ENCODE data around the gene IL22RA1.

Gene IL22RA1, protein sequence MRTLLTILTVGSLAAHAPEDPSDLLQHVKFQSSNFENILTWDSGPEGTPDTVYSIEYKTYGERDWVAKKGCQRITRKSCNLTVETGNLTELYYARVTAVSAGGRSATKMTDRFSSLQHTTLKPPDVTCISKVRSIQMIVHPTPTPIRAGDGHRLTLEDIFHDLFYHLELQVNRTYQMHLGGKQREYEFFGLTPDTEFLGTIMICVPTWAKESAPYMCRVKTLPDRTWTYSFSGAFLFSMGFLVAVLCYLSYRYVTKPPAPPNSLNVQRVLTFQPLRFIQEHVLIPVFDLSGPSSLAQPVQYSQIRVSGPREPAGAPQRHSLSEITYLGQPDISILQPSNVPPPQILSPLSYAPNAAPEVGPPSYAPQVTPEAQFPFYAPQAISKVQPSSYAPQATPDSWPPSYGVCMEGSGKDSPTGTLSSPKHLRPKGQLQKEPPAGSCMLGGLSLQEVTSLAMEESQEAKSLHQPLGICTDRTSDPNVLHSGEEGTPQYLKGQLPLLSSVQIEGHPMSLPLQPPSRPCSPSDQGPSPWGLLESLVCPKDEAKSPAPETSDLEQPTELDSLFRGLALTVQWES

DNA sequence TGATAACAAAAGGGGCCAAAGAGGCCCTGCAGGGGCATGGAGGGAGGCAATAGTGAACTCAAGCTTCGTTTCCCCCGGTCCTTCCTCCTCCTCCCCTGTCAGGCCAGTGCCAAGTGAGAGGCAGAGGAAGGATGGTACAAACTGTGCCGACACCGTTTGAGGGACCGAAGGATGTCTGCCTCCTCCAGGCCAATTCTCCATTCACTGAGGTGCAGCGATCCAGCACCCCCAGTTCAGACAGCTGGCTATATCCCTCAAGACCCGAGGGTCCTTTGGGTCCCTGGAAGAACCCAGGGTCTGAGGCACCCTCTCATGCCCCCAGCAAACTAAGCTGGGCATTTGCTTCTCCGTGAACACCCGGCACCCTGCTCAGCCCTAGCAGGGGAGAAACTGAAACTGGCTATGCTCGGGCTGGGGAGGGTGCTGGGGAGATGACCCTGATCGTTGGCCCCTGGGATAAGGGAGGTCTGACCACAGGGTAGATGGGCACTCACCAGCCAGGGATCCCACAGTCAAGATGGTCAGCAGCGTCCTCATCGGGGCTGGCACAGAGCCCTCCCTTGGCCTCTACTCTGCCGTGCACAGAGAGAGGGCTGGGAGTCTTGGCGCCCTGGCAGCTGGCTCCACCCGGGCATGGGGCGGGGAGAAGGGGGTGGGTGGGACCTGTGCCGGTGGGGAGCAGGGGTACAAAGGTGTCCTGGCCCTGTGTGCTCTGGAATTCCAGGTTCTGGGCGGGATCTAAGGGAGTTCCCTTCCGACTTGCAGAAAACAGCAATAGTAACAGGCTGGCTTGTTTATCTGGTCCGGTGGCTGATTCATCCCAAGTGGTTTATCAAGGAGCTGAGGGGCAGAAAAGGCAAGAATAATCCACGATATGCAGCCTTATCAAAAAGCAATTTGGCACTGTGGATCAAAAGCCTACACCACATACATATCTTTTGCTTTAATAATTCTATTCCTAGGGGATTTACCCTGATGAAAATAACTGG is at the start of gene IL22RA1:
Gene IL22RA1, minus strand, starts transcription at position 595 of the 989 bp plus-strand sequence. Its CDS starts 58 bp downstream, at position 537.
- Mint-ChIP-seq H3K4me1 (peaks cover 6% of the 10 kb centered on the region), H3K27me3 (peaks cover 65% of the 10 kb centered on the region), H3K4me3 (no peak within 1 kb of the TSS), H3K27ac (ENCODE audit: low read depth) (no peak within 1 kb of the TSS), H3K9me3 (no peaks in the 10 kb centered on the region), H3K36me3 (ENCODE audit: insufficient read depth) (no peaks in the 10 kb centered on the region)
- no peak for DNase-seq (ENCODE audit: low spot score in 2 of 2)
- ATAC-seq (replicated peaks; ENCODE audit: extremely low read depth, poor library complexity, severe bottlenecking) = no peak

DNA sequence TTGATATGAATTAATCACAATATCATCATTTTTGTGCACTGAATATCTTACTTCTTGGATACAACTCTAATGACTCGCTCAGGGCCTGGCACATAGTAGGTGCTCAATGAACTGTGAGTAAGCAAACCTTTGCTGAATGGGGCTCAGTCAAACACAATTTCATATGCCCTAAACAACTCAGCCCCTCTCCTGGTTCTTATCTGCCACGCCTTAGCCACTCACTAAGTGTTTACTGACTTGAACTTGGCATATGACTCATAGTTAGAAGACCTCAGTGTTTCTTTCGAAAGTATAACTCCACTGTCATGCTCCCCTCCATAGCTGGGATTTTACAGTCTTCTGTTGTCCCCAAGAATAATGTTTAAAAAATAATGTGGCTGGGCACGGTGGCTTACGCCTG is 48.9 kb upstream of the IL22RA1 start:
- Mint-ChIP-seq H3K27me3 (no peaks in the 10 kb centered on the region), H3K9me3 (no peaks in the 10 kb centered on the region), H3K4me3 (no peak overlapping the region), H3K27ac (ENCODE audit: low read depth) (peak overlapping the region; percentile 88), H3K4me1 (peaks cover 52% of the 10 kb centered on the region), H3K36me3 (ENCODE audit: insufficient read depth) (peaks cover 9% of the 10 kb centered on the region)
- no peak for DNase-seq (ENCODE audit: low spot score in 2 of 2)
- peak; percentile 48 for ATAC-seq (replicated peaks; ENCODE audit: extremely low read depth, poor library complexity, severe bottlenecking)

DNA sequence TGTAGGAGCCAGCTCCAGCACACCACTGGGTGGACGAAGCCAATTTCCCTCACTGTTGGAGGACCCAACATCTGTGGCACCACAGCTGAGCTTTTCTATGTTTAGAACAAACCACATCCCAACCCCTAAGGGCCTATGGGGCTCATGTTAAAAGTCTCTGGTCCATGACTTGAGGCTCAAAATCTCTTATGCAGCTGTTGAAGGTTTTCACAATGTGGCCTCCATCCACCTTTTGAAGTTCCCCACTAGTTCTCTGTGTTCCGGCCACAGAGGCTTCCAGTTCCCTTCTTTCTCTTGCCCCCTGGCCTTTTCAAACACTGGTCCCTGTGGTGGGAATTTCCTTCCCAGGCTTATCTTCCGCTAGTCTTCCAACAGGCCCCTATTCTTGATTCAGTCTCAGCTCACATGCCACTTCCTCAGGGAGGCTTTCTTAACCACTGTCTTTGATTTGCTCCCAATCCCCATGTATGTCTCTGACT is 48.1 kb upstream of the IL22RA1 start:
- Mint-ChIP-seq H3K4me1 (peaks cover 59% of the 10 kb centered on the region), H3K4me3 (no peak overlapping the region), H3K9me3 (no peaks in the 10 kb centered on the region), H3K27ac (ENCODE audit: low read depth) (peak overlapping the region; percentile 88), H3K27me3 (no peaks in the 10 kb centered on the region), H3K36me3 (ENCODE audit: insufficient read depth) (peaks cover 8% of the 10 kb centered on the region)
- no peak for ATAC-seq (replicated peaks; ENCODE audit: extremely low read depth, poor library complexity, severe bottlenecking)
- no peak for DNase-seq (ENCODE audit: low spot score in 2 of 2)

DNA sequence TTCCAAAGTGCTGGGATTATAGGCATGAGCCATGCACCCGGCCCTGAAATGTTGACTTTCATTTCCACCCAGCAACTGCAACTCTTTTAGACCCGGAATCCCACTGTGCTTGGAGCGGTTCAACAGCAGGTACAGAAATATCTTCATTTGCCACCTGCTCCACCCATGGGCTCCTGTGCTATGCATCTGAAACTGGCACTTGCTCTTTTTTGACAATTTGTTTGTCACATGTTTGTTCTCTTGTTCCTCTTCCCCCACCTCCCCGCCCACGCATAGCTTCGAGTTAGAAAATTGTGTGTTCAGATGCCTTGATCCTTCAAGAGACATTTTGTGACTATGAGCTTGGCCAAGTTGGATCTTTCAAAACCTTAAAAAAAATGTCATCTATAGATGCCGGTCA is 46.6 kb upstream of the IL22RA1 start:
- ATAC-seq (replicated peaks; ENCODE audit: extremely low read depth, poor library complexity, severe bottlenecking) (no peak), DNase-seq (ENCODE audit: low spot score in 2 of 2) (no peak)
- H3K4me3 Mint-ChIP-seq = peak overlapping the region; percentile 89
- no peaks in the 10 kb centered on the region for H3K9me3 Mint-ChIP-seq
- H3K27me3 Mint-ChIP-seq = no peaks in the 10 kb centered on the region
- H3K4me1 Mint-ChIP-seq = peaks cover 66% of the 10 kb centered on the region
- peaks cover 8% of the 10 kb centered on the region for H3K36me3 Mint-ChIP-seq (ENCODE audit: insufficient read depth)
- peak overlapping the region; percentile 76 for H3K27ac Mint-ChIP-seq (ENCODE audit: low read depth)

DNA sequence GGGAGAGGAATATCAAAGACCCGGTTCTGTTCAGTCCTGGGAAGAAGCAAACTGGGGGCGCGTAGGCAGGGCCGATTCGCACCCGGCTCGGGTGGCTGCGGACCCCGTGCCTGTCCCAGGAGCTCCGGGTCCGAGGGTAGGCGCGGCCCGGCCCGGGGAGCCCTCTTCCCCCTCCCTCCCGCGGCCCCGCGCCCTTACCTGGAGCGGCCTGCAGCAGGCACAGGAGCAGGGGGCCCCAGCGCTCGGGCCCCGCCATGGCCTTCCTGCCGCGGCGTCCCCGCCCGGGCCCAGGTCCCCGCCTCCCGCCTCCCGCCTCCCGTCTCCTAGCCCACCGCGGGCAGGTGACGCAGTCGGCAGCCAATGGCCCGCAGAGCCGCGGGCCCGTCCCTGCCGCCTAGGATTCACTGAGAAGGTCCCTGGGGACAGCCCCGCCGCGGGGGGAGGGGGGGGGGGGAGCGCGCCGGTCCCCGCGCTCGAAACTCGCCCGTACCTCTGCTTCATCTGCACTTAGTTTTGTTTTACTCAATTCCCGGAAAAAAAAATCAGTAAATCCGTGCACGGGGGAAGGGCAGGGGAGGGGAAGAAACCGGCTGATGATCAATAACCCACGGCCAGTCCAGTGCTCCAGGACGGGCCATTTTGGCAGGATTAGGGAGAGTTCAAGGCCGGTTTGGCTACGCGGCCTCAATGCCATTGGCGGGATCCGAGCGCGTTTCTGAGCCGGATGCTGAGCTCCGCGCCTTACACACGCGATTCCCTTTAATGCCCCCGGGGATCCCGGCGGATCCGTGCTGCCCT is 44.3 kb upstream of the IL22RA1 start, which contains the start of gene IFNLR1:
Gene IFNLR1, minus strand, starts transcription at position 297 of the 798 bp plus-strand sequence. Its CDS starts 41 bp downstream, at position 256.
- Mint-ChIP-seq H3K4me1 (peaks cover 64% of the 10 kb centered on the region), H3K9me3 (no peaks in the 10 kb centered on the region)

DNA sequence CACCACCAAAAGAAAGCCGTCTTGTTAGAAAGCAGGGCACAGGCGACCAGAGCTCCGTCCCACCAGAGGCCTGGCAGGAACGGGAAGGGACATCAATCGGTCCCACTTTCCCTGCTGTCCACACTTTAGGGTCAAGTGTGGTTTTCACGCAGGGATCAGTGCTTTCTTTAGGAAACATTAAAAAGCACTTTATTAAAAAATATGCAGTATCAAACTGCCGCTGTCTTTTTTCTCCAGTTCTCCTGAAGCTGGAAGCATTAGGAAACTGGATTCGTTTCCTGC is 43.7 kb upstream of the IL22RA1 start:
- peaks cover 2% of the 10 kb centered on the region for H3K36me3 Mint-ChIP-seq (ENCODE audit: insufficient read depth)
- peaks cover 59% of the 10 kb centered on the region for H3K4me1 Mint-ChIP-seq
- DNase-seq (ENCODE audit: low spot score in 2 of 2) (no peak), ATAC-seq (replicated peaks; ENCODE audit: extremely low read depth, poor library complexity, severe bottlenecking) (no peak)
- H3K9me3 Mint-ChIP-seq = no peaks in the 10 kb centered on the region
- no peaks in the 10 kb centered on the region for H3K27me3 Mint-ChIP-seq
- peak overlapping the region; percentile 89 for H3K4me3 Mint-ChIP-seq
- peak overlapping the region; percentile 83 for H3K27ac Mint-ChIP-seq (ENCODE audit: low read depth)

More for the DNA sequence above, 44.3 kb upstream of the IL22RA1 start, which contains the start of gene IFNLR1:
- Mint-ChIP-seq H3K36me3 (ENCODE audit: insufficient read depth) (peaks cover 4% of the 10 kb centered on the region), H3K4me3 (peak within 1 kb of the TSS; percentile 89), H3K27me3 (no peaks in the 10 kb centered on the region), H3K27ac (ENCODE audit: low read depth) (peak within 1 kb of the TSS; percentile 83)
- DNase-seq (ENCODE audit: low spot score in 2 of 2) (peak; percentile 22 to 38), ATAC-seq (replicated peaks; ENCODE audit: extremely low read depth, poor library complexity, severe bottlenecking) (peak; percentile 67)

DNA sequence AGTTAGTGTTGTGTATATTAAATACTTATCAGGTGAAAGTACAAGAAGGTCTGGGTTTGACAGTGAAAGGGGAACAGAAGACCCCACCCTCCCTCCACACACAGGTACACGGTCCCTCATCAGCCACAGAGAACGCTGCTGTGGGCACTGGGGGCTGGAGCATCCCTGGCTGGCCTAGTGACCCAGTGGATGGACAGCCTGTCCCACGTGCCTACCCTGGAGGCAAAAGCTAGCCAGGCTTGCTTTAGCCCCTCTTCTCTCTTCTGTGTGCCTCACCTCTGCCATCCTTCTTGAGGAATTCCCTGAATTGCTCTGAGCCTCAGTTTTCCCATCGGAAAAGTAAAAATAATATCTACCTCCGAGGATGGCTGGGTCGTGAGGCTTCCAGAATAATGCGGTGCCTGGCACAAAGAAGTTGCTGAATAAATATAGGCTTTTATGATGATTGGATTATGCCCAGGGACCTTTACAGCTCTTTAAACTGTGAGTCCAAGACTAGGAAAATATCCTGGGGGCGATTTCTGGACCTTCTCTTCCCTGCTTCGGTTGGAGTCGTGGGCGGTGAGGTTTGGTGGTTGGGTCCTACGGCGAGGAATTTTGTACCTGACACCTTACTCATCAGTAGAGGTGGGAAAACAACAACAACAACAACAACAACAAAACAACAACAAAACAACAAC is 43.2 kb upstream of the IL22RA1 start:
- H3K27me3 Mint-ChIP-seq = no peaks in the 10 kb centered on the region
- peak overlapping the region; percentile 89 for H3K4me3 Mint-ChIP-seq
- no peak for ATAC-seq (replicated peaks; ENCODE audit: extremely low read depth, poor library complexity, severe bottlenecking)
- no peak for DNase-seq (ENCODE audit: low spot score in 2 of 2)
- no peaks in the 10 kb centered on the region for H3K9me3 Mint-ChIP-seq
- H3K4me1 Mint-ChIP-seq = peaks cover 54% of the 10 kb centered on the region
- H3K36me3 Mint-ChIP-seq (ENCODE audit: insufficient read depth) = peaks cover 2% of the 10 kb centered on the region
- peak overlapping the region; percentile 83 for H3K27ac Mint-ChIP-seq (ENCODE audit: low read depth)

DNA sequence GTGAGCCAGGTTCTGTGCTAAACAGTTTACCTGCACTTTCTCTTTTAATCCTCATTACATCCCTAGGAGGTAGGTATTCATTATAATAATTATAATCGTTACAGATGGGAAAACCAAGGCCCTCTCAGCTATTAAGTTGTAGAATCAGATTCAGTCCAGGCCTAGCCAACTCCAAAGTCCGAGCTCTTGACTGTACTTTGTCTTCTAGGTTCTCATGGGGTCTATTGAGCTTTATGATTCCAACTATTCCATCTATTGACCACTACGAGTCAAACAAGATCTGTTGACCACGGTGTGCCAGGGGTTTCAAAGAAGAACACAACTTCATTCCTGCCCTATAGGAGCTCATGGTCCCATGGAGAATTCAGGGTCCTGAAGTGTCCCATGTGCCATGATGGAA is 42.1 kb upstream of the IL22RA1 start:
- ATAC-seq (replicated peaks; ENCODE audit: extremely low read depth, poor library complexity, severe bottlenecking) (no peak), DNase-seq (ENCODE audit: low spot score in 2 of 2) (no peak)
- H3K27me3 Mint-ChIP-seq = no peaks in the 10 kb centered on the region
- no peaks in the 10 kb centered on the region for H3K9me3 Mint-ChIP-seq
- H3K4me3 Mint-ChIP-seq = no peak overlapping the region
- no peak overlapping the region for H3K27ac Mint-ChIP-seq (ENCODE audit: low read depth)
- peaks cover 3% of the 10 kb centered on the region for H3K36me3 Mint-ChIP-seq (ENCODE audit: insufficient read depth)
- peaks cover 45% of the 10 kb centered on the region for H3K4me1 Mint-ChIP-seq

DNA sequence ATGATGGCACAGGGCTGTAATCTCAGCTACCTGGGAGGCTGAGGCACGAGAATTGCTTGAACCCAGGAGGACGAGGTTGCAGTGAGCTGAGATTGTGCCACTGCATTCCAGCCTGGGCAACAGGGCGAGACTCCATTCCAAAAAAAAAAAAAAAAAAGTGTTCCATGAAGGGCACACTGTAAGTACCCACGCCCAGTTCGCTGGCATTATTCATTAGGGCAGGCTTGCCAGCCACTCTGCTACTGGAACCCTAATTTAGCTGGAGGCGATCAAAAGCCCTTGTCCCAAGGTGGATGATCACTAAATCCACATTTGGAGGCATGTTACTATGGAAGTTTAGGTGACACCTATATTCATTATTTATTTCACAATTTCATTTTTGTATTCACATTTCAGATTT is 39.1 kb upstream of the IL22RA1 start:
- no peak overlapping the region for H3K27ac Mint-ChIP-seq (ENCODE audit: low read depth)
- ATAC-seq (replicated peaks; ENCODE audit: extremely low read depth, poor library complexity, severe bottlenecking) (no peak), DNase-seq (ENCODE audit: low spot score in 2 of 2) (no peak)
- peaks cover 21% of the 10 kb centered on the region for H3K4me1 Mint-ChIP-seq
- H3K9me3 Mint-ChIP-seq = no peaks in the 10 kb centered on the region
- H3K36me3 Mint-ChIP-seq (ENCODE audit: insufficient read depth) = peaks cover 8% of the 10 kb centered on the region
- H3K27me3 Mint-ChIP-seq = no peaks in the 10 kb centered on the region
- H3K4me3 Mint-ChIP-seq = no peak overlapping the region

DNA sequence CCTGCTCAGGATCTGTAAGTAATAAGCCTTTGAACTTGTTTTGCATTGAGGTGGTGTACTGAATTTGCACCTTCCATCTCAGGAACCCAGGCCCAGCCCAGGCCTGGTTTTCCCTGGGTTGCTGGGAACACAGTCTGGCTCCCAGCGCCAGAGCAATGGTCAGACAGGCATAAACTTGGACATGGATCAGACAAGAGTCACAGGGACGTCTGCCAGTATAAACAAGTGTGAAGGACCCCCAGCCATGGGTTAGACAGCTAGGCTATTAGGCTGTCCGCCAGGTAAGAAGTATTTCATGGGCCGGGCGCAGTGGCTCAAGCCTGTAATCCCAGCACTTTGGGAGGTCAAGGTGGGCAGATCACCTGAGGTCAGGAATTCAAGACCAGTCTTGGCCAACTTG is 38.7 kb upstream of the IL22RA1 start:
- H3K4me1 Mint-ChIP-seq = peaks cover 20% of the 10 kb centered on the region
- H3K27me3 Mint-ChIP-seq = no peaks in the 10 kb centered on the region
- no peak overlapping the region for H3K27ac Mint-ChIP-seq (ENCODE audit: low read depth)
- DNase-seq (ENCODE audit: low spot score in 2 of 2) (no peak), ATAC-seq (replicated peaks; ENCODE audit: extremely low read depth, poor library complexity, severe bottlenecking) (no peak)
- peaks cover 10% of the 10 kb centered on the region for H3K36me3 Mint-ChIP-seq (ENCODE audit: insufficient read depth)
- no peaks in the 10 kb centered on the region for H3K9me3 Mint-ChIP-seq
- H3K4me3 Mint-ChIP-seq = no peak overlapping the region

DNA sequence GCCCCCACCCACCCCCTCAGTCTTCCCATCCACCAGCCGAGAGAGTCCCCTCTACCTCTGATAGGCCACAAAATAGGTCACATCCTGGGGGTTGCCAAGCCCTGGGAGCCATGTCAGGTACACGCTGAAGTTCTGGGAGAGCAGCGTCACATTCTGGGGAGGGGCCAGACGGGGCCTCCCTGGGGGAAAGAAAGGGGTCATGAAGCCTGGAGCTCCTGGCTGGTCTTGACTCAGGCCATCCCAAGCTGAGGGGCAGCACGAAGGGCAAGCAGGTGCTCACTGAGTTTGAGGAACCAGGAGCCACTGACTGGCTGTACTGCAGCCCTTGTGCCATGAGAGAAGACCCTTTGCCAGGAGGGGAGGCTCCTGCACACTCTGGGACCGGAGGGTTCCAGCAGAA is 37.7 kb upstream of the IL22RA1 start:
- Mint-ChIP-seq H3K9me3 (no peaks in the 10 kb centered on the region), H3K4me3 (no peak overlapping the region), H3K4me1 (peaks cover 11% of the 10 kb centered on the region), H3K36me3 (ENCODE audit: insufficient read depth) (peaks cover 10% of the 10 kb centered on the region), H3K27ac (ENCODE audit: low read depth) (no peak overlapping the region), H3K27me3 (no peaks in the 10 kb centered on the region)
- DNase-seq (ENCODE audit: low spot score in 2 of 2) (no peak), ATAC-seq (replicated peaks; ENCODE audit: extremely low read depth, poor library complexity, severe bottlenecking) (no peak)

Data from central memory CD8-positive, alpha-beta T cell (primary cell).